GM23338 (cell line): ENCODE data around the gene ATP8B4. TPM values are rescaled to one million over a fixed set of nuclear protein-coding genes. Genes with fewer than 3 reads are reported as not detected.

Experiments
- CREB1 ChIP-seq: fragments of 250-450 bp; sonication (Bioruptor Pico); IDR thresholded peaks from 2 replicates; pipeline ENCODE4 v1.5.0; 2020; ENCODE audit warnings: low read depth, mild to moderate bottlenecking, moderate library complexity
- EZH2 ChIP-seq: fragments of 200-600 bp; sonication (generic); IDR thresholded peaks from one replicate; pipeline ENCODE4 v1.8.0; 2017; ENCODE audit warnings: antibody characterized with exemption, mild to moderate bottlenecking, low read depth; ENCODE audit not compliant: unreplicated experiment
- JUNB ChIP-seq: IDR thresholded peaks from one replicate; pipeline ENCODE4 v1.6.1; 2016; ENCODE audit warnings: antibody characterized with exemption; ENCODE audit not compliant: unreplicated experiment
- POLR2AphosphoS5 ChIP-seq: IDR thresholded peaks from 2 replicates; pipeline ENCODE4 v1.6.1; 2016; ENCODE audit warnings: antibody characterized with exemption, low read depth
- REST ChIP-seq: IDR thresholded peaks from one replicate; pipeline ENCODE4 v1.6.1; 2018; ENCODE audit warnings: antibody characterized with exemption; ENCODE audit not compliant: unreplicated experiment
- ZNF114 ChIP-seq: fragments of 250-450 bp; sonication (Bioruptor Pico); IDR thresholded peaks from 2 replicates; pipeline ENCODE4 v1.5.0; 2020; ENCODE audit warnings: mild to moderate bottlenecking, moderate library complexity
- ZNF331 ChIP-seq: fragments of 250-450 bp; sonication (Bioruptor Pico); IDR thresholded peaks from 2 replicates; pipeline ENCODE4 v1.5.0; 2020; ENCODE audit warnings: low read depth, mild to moderate bottlenecking, moderate library complexity
- polyA plus RNA-seq: library from polyadenylated mRNA; unstranded; fragments of >200 nt; fragmentation: Nextera tagmentation; extraction: Ambion mirVana; gene quantifications from 2 replicates; pipeline ENCODE4 v1.2.1, GENCODE V29; 2016
- total RNA-seq: library from RNA; depleted of rRNA; stranded (reverse); fragments of >200 nt; shearing (Covaris generic); gene quantifications from 2 replicates; pipeline ENCODE4 v1.2.3, GENCODE V29; 2014
- TF ChIP-seq, protein P1 (sequence below): fragments of 250-450 bp; sonication (Bioruptor Pico); IDR thresholded peaks from 2 replicates; pipeline ENCODE4 v1.5.0; 2020; ENCODE audit warnings: mild to moderate bottlenecking, moderate library complexity
- TF ChIP-seq, protein P2 (sequence below), 2 experiments: fragments of 200-600 bp in 1 of 2; sonication (generic) in 1 of 2; conservative IDR thresholded peaks; 2 replicates each; pipeline versions ENCODE4 v1.5.1 to v1.6.1; 2016 to 2017; ENCODE audit warnings: antibody characterized with exemption in 2 of 2, low read depth in 2 of 2, mild to moderate bottlenecking in 2 of 2, moderate library complexity in 1 of 2

Gene ATP8B4
- total and polyA plus RNA-seq, 2 experiments from 2014 or later = 0.24 TPM; not detected in 1

GRCh38 chr15:50108461-50108860 lies 10.6 kb downstream of the ATP8B4 start (continued):
- TF ChIP-seq, protein P1, sequence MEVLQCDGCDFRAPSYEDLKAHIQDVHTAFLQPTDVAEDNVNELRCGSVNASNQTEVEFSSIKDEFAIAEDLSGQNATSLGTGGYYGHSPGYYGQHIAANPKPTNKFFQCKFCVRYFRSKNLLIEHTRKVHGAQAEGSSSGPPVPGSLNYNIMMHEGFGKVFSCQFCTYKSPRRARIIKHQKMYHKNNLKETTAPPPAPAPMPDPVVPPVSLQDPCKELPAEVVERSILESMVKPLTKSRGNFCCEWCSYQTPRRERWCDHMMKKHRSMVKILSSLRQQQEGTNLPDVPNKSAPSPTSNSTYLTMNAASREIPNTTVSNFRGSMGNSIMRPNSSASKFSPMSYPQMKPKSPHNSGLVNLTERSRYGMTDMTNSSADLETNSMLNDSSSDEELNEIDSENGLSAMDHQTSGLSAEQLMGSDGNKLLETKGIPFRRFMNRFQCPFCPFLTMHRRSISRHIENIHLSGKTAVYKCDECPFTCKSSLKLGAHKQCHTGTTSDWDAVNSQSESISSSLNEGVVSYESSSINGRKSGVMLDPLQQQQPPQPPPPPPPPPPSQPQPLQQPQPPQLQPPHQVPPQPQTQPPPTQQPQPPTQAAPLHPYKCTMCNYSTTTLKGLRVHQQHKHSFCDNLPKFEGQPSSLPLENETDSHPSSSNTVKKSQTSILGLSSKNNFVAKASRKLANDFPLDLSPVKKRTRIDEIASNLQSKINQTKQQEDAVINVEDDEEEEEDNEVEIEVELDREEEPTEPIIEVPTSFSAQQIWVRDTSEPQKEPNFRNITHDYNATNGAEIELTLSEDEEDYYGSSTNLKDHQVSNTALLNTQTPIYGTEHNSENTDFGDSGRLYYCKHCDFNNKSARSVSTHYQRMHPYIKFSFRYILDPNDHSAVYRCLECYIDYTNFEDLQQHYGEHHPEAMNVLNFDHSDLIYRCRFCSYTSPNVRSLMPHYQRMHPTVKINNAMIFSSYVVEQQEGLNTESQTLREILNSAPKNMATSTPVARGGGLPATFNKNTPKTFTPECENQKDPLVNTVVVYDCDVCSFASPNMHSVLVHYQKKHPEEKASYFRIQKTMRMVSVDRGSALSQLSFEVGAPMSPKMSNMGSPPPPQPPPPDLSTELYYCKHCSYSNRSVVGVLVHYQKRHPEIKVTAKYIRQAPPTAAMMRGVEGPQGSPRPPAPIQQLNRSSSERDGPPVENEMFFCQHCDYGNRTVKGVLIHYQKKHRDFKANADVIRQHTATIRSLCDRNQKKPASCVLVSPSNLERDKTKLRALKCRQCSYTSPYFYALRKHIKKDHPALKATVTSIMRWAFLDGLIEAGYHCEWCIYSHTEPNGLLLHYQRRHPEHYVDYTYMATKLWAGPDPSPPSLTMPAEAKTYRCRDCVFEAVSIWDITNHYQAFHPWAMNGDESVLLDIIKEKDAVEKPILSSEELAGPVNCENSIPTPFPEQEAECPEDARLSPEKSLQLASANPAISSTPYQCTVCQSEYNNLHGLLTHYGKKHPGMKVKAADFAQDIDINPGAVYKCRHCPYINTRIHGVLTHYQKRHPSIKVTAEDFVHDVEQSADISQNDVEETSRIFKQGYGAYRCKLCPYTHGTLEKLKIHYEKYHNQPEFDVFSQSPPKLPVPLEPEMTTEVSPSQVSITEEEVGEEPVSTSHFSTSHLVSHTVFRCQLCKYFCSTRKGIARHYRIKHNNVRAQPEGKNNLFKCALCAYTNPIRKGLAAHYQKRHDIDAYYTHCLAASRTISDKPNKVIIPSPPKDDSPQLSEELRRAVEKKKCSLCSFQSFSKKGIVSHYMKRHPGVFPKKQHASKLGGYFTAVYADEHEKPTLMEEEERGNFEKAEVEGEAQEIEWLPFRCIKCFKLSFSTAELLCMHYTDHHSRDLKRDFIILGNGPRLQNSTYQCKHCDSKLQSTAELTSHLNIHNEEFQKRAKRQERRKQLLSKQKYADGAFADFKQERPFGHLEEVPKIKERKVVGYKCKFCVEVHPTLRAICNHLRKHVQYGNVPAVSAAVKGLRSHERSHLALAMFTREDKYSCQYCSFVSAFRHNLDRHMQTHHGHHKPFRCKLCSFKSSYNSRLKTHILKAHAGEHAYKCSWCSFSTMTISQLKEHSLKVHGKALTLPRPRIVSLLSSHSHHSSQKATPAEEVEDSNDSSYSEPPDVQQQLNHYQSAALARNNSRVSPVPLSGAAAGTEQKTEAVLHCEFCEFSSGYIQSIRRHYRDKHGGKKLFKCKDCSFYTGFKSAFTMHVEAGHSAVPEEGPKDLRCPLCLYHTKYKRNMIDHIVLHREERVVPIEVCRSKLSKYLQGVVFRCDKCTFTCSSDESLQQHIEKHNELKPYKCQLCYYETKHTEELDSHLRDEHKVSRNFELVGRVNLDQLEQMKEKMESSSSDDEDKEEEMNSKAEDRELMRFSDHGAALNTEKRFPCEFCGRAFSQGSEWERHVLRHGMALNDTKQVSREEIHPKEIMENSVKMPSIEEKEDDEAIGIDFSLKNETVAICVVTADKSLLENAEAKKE (CRISPR knock-in tag) = no peak
- TF ChIP-seq, protein P2, sequence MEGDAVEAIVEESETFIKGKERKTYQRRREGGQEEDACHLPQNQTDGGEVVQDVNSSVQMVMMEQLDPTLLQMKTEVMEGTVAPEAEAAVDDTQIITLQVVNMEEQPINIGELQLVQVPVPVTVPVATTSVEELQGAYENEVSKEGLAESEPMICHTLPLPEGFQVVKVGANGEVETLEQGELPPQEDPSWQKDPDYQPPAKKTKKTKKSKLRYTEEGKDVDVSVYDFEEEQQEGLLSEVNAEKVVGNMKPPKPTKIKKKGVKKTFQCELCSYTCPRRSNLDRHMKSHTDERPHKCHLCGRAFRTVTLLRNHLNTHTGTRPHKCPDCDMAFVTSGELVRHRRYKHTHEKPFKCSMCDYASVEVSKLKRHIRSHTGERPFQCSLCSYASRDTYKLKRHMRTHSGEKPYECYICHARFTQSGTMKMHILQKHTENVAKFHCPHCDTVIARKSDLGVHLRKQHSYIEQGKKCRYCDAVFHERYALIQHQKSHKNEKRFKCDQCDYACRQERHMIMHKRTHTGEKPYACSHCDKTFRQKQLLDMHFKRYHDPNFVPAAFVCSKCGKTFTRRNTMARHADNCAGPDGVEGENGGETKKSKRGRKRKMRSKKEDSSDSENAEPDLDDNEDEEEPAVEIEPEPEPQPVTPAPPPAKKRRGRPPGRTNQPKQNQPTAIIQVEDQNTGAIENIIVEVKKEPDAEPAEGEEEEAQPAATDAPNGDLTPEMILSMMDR (conservative IDR thresholded peaks at IDR 0.05; ENCODE audit: low read depth in 2 of 2) = no peak
- TF ChIP-seq REST (no peak), POLR2AphosphoS5 (no peak), CREB1 (no peak), EZH2 (no peak), JUNB (no peak), ZNF331 (CRISPR knock-in tag) (no peak), ZNF114 (CRISPR knock-in tag) (no peak)
